ENCODE results near the gene LCE2C.
"Not testable (repeated sequence)": the region's sequence is repeated elsewhere in the genome, so short reads cannot be mapped to it uniquely, and the experiment has no call there.

Gene LCE2C, protein sequence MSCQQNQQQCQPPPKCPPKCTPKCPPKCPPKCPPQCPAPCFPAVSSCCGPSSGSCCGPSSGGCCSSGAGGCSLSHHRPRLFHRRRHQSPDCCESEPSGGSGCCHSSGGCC

DNA sequence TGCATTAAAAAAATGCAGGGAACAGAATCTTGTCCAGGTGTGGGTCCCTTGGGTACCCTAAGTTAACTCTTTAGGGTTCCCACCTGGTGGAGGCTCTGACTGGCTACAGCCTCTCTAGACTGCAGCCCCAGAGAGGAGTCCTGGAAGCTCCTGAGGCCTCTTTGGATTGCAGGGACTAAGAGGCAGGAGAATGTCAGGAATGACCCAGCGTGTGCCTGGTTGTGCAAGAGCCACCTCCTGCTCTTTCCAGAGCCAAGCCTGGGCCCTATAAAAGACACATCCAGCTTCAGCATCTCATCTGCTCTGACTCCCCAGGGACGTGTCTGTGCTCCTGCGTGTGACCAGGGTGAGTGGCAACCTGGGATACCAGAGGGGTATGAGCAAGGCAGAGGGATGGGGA, at the start of gene LCE2C:
Gene LCE2C (plus strand): TSS at position 297 of the 400 bp plus-strand sequence. CDS start 737 bp downstream, outside the sequence.
- DNase-seq = not testable (repeated sequence)

DNA sequence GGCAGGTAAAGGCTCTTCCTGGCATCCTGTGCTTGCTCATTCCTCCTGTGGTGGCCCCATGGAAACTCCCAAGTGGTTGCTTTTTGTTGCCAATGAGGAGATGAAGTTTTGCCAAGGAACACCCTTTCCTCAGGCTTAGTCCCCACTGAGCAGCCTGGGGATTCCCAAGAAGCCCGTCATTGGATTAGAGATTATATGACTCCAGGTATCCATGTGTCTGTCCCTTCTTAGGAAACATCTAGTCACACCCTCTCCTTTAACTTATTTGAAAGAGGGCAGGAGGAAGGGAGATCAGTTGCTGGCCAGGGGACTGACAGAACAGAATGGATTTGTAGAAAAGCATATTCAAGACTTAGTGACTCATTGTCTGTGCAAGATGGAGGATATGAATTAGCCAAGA, 48.3 kb upstream of the LCE2C start:
- no peak for DNase-seq

DNA sequence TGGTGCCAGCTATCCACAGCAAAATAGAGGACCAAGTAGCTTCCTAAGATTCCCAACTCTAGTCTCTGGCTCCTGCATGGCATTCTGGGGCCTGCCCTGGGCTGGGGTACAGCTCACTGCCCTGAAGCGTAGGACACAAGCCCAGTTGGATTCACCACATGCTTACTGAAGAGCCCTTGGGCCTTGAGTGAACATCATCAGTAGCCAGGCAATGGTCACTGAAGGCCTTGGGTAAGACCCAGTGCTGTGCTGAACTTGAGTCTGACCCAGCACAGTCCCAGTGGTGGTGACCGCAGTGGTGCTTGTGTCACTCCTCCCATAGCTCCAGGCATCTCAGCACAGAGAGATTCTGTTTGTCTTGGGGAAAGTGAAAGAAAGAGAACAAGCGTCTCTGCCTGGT, 44.5 kb upstream of the LCE2C start:
- DNase-seq = no peak

DNA sequence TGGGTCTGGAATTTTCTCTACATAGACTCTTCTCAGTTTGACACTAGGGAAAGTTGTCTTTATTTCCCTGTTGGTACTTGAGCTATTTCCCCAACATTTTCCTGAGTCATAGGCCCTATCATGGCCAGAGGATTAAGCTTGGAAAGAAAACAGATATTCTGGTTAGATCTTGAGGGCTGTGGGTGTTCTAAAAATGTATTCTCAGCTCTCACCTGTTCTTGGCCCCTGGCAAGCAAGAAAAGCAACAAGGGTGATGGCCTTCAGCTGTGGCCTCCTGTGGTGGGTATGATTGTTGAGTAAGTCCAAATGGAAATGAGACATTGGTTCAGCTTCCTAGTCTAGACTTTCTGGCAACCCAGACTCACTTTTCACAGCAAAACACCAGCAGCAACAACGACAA, 34.7 kb upstream of the LCE2C start:
- no peak for DNase-seq

DNA sequence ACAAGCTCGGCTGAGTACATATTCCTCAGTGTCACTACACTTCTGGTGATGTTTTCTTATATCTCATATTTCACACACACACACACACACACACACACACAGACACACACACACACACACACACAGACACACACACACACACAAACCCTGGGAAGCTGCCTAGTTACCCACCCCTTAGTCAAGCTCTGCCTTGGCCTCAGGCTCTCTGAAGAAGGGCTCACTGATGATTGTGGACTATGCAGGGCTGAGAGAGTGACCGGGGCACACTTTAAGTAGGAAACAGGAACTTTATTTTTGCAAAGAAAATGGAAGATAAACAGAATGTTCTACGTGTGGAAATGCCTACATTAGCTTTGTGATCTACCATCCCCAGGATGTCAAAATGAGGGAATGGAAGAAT, 31.1 kb upstream of the LCE2C start:
- no peak for DNase-seq

DNA sequence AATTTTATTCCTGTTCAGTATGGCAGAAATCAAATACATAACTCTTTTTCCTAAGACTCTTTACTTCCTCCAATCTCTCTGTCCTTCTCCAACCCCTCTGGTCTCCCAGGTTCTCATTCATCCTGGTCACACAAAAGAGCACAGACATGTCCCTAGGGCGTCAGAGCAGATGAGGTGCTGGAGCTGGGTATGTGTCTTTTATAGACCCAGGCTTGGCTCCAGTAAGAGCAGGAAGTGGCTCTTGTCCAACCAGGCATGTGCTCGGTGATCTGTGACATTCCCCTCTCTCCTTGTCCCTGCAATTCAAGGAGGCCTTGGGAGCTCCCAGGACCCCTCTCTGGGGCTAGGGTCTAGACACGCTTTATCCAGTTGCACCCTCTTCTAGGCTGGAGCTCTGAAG, 29.9 kb upstream of the LCE2C start:
- no peak for DNase-seq

DNA sequence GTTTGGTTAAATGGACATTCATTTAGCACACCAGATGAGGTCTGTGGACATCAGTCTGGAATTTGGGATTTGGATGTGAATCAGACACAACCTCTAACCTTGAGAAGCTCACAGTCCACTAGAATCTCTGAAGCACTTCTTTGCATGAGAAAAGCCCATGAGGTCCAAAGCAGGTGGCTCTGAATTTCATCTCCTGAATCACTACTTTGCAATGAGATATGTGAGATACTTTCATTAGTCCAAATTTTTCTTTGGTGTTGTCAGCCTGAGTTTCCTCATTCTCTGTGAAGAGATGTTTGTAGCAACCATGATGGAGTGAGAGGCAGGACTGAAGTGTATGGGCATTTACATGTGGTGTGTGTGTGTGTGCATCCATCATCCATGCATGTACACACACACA, 28.4 kb upstream of the LCE2C start:
- no peak for DNase-seq

DNA sequence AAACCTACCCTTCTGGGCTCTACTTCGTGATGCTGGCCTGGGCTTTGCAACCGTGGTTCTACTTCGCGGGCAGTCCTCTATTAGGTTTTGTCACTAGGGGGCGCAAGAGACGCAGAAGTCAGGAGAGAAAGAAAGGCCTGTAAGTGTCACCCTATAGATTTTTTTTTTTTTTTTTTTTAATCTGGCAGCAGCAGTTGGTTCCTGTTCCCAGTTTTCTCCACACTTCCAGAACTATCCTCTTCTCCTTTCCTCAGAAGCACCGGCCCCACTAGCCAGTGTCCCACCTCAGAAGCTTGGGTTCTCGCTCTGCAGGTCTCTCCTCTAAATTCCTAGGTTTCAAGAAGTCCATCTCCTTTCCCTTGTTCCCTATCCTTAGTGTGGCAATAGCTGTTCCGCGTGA, 21.0 kb upstream of the LCE2C start:
- peak; percentile 28 to 83 for DNase-seq

DNA sequence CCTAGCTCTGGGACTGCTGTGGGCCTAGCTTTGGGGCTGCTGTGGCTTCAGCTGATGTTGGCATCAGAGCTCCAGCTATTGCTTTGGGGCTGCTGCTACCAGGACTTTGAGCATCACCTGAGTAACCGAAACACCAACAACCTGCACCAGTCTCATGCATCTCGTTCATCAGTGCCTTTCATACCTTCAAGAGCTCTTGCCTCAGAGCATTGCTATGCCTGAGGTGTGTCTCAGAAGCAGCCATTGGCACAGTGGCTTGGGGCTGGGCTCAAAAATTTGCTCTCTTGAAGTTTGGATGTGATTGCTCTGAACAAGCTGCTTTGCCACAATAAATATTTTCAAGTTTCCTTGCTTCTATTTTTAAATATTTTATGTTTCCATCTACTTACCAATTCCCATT, 18.6 kb upstream of the LCE2C start:
- no peak for DNase-seq

DNA sequence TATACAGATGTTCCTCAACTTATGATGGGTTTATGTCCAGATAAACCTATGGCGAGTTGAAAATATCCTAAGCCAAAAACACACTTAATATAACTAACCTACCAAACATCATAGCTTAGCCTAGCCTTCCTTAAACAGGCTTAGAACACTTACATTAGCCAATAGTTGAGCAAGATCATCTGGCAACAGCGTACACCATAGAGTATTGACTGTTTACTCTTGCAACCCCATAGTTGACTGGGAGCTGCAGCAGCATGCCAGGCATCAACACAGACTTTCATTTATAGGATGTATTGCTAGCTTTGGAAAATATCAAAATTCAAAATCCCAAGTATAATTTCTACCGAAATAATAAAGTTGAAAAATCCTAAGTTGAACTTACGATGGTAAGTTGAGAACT, 17.4 kb upstream of the LCE2C start:
- DNase-seq = no peak

DNA sequence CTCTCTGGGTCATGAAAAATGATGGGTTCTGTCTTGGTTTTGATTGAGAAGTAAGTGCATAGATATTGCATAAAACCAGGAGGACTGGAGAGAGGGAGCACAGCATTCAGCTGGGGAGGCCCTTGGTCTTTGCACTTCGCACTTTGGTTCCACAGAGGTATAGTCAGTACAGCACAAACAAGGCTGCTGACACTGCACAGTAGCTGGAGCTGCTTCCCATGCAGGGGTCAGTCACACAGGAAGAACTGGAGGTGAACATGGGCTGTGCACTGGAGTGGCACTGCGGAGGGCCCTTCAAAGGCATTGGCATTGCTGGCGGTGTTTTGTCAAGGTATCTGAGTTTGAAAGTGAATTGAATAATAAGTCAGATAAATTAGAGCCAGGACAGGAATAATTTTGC, 16.4 kb upstream of the LCE2C start:
- DNase-seq = no peak

DNA sequence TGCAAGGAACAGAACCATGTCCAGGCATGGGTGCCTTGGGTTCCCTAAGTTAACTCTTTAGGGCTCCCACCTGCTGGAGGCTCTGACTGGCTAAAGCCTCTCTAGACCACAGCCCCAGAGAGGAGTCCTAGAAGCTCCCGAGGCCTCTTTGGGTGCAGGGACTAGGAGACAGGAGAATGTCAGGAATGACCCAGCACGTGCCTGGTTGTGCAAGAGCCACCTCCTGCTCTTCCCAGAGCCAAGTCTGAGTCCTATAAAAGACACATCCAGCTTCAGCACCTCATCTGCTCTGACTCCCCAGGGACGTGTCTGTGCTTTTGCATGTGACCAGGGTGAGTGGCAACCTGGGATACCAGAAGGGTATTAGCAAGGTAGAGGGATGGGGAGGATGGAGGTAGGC, 12.0 kb upstream of the LCE2C start, which contains the start of gene LCE2D:
Gene LCE2D (plus strand): TSS at position 283 of the 400 bp plus-strand sequence. CDS start 726 bp downstream, outside the sequence.
- no peak for DNase-seq

DNA sequence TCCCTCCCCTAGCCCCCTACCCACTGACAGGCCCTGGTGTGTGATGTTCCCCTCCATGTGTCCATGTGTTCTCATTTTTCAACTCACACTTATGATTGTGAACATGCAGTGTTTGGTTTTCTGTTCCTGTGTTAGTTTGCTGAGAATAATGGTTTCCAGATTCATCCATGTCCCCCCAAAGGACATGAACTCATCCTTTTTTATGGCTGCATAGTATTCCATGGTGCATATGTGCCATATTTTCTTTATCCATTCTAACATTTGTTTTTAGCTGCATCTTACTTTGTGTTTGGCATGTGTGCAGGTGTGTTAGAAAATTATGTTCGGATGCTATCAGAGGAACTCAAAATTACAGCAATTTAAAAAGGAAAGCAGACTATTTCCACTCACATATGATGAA, 8.9 kb upstream of the LCE2C start:
- not testable (repeated sequence) for DNase-seq

DNA sequence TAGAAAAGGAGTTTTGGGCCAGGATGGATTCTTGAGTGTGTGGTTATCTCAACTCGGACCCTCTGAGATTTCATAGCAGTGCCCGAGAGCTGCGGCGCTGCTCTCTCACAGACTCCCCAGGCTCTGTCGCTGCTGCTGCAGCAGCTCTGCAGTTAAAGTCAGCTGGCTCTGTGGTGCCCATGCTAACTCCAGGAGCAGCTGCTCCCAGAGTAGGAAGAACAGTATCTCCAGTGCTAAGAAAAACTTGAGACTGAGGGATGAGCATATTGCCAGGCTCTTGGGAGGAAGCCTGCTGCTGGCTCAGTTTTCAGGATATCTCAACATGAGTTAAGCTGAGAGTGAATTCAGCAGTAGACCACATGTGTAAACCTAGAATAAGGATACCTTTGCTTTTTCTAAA, 7.4 kb upstream of the LCE2C start:
- no peak for DNase-seq

DNA sequence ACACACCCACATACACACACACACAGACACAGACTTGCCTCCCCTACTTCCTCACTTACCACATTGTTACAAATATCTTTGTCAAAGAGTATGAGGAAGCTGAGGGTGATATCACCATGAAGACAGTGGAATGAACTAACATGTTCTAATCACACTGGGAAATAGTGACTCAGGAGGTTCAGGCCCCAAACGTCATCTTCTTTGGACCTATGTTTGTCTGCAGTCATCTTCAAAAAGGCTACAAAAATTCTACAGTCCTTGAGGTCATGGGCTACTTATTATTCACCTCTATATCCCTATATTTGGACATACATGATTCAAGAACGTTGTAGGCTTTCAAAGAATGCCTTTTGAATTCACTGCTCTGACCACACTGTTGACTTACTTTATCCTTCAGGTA, 2.1 kb upstream of the LCE2C start:
- DNase-seq = peak in 1 of 2 donors; percentile 2

DNA sequence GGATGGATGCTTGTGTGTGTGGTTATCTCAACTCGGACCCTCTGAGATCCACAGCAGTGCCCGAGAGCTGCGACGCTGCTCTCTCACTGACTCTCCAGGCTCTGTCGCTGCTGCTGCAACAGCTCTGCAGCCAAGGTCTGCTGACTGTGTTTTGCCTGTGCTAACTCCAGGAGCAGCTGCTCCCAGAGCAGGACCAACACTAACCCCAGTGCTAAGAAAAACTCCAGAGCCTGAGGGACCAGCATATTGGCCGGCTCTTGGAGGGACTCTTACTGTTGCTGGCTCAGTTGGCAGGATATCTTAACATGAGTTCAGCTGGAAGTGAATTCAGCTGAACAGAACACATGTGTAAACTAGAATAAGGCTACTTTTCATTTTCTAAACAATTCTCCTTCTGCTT, 4.4 kb downstream of the LCE2C start:
- DNase-seq = no peak

DNA sequence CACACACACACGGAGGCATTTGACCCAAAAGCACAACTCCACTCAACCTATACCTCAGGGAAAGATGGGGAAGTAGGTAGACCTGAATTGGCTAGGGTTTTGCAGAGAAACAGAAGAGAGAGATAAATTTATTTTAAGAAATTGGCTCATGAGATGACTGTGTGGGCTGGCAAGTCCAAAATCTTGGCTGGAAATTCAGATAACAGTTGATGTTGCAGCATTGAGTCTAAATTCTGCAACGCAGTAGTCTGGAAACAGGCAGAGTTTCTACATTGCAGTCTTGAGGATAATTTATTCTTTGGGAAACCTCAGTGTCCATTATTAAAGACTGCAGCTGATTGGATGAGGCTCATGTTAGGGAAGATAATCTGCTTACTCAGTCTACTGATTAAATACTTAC, 6.5 kb downstream of the LCE2C start:
- DNase-seq = no peak

DNA sequence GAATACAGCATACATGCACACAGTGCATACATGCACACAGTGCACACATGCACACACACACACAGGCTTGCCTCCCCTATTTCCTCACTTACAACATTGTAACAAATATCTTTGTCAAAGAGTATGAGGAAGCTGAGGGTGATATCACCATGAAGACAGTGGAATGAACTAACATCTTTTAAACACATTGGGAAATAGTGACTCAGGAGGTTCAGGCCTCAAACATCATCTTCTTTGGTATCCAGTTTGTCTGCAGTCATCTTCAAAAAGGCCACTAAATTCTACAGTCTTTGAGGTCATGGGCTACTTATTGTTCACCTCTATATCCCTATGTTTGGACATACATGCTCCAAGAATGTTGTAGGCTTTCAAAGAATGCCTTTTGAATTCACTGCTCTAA, 8.8 kb downstream of the LCE2C start:
- DNase-seq = no peak

DNA sequence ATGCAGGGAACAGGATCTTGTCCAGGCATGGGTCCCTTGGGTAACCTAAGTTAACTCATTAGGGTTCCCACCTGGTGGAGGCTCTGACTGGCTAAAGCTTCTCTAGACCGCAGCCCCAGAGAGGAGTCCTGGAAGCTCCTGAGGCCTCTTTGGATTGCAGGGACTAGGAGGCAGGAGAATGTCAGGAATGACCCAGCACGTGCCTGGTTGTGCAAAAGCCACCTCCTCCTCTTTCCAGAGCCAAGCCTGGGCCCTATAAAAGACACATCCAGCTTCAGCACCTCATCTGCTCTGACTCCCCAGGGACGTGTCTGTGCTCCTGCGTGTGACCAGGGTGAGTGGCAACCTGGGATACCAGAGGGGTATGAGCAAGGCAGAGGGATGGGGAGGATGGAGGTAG, 10.7 kb downstream of the LCE2C start, which contains the start of gene LCE2B:
Gene LCE2B (plus strand): TSS at position 301 of the 400 bp plus-strand sequence. CDS start 721 bp downstream, outside the sequence.
- DNase-seq = not testable (repeated sequence)

DNA sequence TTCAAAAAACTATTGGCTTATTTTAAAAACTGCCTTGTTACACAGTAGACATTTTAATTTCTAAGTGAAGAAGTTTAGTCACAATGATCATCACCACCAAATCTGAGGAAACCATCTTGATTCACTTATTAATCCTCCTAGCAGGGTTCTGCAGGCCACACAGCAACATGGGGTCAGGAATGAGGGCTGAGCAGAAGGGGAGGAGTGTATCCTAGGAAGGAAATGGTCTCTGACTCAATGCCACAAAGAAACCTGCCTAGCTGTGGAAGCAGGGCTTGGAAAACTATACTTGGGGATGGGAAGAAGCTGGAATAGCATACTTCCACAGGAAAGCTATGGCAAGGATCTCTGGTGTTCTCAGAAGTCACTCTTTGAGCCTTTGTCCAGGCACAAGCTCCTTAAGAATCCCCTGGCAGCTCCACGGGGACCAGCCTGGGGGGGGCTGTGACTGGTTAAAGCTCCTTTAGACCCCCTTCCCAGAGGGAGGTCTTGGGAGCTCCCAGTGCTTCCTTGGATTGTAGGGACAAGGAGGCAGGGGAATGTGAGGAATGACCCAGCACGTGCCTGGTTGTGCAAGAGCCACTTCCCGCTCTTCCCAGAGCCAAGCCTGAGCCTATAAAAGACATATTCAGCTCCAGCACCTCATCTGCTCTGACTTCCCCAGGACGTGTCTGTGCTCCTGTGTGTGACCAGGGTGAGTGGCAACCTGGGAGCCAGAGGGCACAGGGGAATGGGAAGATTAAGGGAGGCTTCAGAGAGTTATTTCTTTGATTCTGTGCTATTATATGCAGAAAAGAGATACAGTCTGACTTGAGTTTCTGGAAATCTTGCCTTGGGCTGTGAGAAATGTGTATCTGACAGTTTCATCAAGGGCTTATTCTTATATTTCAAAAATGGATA, 22.9 kb downstream of the LCE2C start, which contains the start of gene LCE2A:
Gene LCE2A (plus strand): TSS at position 645 of the 900 bp plus-strand sequence. CDS start 557 bp downstream, outside the sequence.
- DNase-seq = no peak

DNA sequence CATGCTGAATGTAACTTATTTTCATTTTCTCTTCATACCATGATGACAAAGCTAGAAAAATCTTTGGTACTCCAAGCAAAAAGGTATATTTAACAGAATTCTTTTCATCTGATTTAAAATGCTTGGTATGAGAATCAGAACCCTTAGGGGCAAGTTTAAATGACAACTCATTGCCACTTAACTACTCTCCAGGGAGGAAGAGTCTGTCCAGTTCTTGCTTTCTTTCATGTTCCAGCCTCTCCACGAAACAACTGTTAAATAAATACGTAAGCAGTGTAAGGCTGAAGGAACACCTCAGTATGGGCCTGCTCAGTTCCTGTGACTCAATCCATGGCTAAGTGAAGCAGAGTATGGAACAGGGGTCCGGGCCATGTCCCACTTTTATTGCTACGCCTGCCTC, 24.7 kb downstream of the LCE2C start:
- DNase-seq = no peak

DNA sequence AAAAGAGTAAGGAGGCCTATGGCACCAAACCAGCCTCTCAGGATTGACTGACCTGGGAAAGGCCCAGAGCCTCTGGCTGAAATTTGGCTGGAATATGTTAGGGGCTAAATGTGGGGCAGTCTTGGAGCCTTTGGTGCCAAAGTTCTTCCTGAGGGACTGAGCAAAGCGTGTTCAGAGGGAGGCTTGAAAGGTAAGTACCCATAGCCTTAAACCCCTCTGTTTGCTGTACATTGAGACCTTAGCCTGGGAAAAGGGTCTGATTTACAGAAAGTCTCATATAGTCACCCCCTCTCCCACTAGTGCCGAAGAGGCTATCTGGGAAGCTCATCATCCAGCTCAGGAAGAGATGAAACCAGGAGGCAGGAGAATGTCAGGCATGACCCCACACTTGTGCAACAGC, 32.8 kb downstream of the LCE2C start, which contains the start of gene LCE4A:
Gene LCE4A (plus strand): TSS at position 301 of the 400 bp plus-strand sequence. CDS start 916 bp downstream, outside the sequence.
- no peak for DNase-seq

DNA sequence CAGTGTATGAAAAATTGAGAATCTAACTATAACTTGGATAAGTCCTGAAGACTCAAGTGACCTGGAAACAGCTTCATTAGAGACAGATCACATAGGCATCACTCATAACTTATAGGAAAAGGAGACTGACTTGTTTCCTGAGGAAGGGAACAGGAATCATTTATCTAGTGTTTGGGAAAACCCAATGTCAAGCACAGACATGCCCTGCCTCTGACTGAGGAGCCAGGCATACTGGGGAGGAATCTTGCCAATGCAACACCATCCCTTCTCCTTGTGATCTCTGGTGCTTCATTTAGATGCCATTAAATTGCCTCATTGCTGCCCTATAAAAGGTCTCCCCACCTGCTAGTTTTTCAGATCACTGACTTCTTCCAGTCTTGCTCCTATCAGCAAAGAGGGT, 43.2 kb downstream of the LCE2C start:
- DNase-seq = no peak

DNA sequence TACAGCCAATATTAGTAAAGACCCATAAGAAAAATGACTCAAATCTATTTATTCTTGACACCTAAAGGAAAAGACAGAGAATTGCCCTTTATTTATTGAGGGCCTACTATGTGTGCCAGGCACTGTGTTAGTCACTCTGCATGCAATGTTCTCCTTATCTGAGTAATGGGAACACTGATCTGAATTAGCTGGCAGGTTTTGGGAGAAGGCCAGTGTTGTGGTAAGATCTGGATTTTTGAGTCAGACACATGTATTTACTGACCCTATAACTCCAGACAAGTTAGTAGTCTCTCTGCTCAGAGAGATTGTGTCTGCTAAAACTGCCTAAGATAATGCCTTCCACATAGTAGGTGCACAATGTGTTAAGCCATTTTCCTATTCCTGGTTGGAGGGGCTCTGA, 50.2 kb downstream of the LCE2C start:
- DNase-seq = no peak
